OCI-LY1 (cell line): ENCODE measurements around the gene BPIFB6.

Experiments
- EZH2 ChIP-seq: fragments of 200-600 bp; sonication (generic), shearing (Covaris generic); IDR thresholded peaks from 2 replicates; pipeline ENCODE4 v1.8.0; 2017; ENCODE audit warnings: borderline replicate concordance, mixed run types, mild to moderate bottlenecking, antibody characterized with exemption, low read length, moderate library complexity, mixed read lengths
- TF ChIP-seq, protein P1 (sequence below): fragments of 200-600 bp; sonication (generic), shearing (Covaris generic); IDR thresholded peaks from 2 replicates; pipeline ENCODE4 v1.5.1; 2017; ENCODE audit warnings: mild to moderate bottlenecking, antibody characterized with exemption, low read length, moderate library complexity, mixed read lengths

GRCh38 chr20:33074675-33075074 is 43.2 kb downstream of the BPIFB6 start:
- TF ChIP-seq EZH2 = no peak
- TF ChIP-seq, protein P1, sequence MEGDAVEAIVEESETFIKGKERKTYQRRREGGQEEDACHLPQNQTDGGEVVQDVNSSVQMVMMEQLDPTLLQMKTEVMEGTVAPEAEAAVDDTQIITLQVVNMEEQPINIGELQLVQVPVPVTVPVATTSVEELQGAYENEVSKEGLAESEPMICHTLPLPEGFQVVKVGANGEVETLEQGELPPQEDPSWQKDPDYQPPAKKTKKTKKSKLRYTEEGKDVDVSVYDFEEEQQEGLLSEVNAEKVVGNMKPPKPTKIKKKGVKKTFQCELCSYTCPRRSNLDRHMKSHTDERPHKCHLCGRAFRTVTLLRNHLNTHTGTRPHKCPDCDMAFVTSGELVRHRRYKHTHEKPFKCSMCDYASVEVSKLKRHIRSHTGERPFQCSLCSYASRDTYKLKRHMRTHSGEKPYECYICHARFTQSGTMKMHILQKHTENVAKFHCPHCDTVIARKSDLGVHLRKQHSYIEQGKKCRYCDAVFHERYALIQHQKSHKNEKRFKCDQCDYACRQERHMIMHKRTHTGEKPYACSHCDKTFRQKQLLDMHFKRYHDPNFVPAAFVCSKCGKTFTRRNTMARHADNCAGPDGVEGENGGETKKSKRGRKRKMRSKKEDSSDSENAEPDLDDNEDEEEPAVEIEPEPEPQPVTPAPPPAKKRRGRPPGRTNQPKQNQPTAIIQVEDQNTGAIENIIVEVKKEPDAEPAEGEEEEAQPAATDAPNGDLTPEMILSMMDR = no peak
